ENCODE measurements around the gene KRT75.

Gene KRT75

DNA sequence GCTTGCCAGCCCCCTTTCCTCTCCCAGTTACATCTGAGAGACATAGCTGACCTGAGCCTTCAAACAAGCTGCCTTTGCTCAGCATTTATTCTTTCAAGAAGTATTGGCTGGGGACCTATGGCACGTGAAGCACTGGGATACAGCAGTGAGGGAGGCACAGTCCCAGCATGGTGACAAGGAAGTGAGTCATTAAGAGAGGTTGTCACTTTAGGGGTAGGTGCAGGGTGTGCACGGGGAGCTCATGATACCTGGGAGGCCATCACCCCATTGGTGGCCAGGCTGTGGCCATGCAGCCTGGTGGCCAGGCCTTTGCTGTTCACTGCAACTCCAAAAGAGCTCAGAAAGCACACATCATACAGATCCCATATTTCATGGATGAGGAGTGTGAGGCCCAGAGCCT is 5.7 kb upstream of the KRT75 start:
- no peak for DNase-seq (ENCODE audit: low read depth)

DNA sequence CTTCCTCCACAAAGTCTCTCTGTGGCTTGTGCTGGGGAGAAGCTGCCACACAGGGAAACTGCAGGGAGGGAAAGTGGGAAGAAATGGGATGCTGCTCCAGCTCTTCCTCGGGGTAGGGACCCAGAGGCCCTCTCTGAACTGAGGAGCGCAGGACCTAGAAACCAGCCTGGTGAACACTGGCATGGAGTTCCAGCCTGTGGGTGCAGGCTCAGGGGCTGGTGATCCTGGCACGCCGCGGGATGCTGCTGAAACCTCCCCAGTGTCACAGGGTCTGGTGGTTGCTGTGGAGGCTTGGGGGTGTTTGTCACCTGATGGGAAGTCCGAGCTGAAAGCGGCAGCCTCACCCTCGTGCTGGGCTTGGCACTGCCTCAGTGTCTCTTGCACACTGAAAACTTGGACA is 5.2 kb upstream of the KRT75 start:
- DNase-seq (ENCODE audit: low read depth), result no peak

DNA sequence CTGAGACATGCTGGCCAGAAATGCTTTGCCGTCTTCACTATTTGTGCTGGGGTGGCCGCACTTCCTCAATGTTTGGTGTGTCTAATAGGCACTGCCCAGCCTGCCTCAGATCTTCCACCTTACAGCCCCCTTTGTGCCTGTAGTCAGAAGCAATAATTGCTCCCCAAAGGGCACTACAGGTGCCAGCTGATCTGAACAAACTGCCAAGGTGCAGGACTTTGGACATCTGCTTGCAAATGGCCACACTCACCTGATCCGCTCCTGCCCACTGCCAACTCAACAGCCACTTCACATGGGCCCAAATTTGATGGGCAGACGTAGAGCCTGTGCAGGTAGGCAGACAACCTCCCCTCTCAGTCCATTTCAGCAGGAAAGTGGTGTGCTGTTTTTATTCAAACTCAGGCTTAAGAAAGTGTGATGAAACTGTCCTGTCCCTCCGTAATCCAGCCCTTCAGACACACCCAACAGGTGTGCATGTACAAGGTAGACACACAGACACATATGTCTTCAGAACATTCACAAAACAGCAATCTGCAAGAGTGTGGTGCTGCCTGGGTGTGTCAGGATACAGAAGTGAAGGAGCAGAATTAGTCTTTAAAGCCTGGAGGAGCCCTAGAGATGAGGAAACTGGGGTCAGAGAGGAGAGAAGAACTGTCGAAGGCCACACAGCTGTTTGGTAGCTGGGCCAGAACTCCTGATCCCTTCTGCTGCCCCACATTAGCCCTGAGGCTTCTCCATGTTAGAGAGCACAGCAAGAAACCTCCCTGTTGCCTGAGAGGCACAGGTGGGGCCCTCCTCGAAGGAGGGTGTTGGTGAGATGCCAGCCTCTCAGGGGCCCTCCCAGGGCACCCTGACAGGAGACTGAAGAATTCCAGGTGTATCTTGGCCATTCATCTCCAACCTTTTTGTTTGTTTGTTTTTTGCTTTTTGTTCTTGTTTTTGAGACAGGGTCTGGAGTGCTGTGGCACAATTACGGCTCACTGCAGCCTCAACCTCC is 4.4 kb upstream of the KRT75 start:
- no peak for DNase-seq (ENCODE audit: low read depth)

DNA sequence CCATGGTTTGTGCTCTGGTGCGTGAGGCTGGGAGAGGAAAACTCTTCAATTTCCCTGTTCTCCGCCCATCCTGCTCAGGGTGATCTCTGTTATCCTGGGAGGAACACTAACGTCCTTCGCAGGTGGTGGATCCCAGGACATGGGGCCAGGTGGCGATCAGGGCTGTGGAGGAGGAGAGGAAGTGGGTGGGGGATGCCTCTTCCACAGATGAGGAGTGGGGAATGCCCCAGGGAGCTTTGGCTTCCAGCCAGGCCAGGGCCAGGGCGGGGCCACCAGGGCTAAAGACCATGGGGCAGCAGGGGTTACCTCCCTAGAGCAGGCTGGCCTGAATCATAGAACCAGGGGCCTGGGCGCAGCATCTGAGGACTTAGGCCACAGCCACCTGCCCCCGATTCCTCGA is 3.3 kb upstream of the KRT75 start:
- DNase-seq (ENCODE audit: low read depth), result no peak

DNA sequence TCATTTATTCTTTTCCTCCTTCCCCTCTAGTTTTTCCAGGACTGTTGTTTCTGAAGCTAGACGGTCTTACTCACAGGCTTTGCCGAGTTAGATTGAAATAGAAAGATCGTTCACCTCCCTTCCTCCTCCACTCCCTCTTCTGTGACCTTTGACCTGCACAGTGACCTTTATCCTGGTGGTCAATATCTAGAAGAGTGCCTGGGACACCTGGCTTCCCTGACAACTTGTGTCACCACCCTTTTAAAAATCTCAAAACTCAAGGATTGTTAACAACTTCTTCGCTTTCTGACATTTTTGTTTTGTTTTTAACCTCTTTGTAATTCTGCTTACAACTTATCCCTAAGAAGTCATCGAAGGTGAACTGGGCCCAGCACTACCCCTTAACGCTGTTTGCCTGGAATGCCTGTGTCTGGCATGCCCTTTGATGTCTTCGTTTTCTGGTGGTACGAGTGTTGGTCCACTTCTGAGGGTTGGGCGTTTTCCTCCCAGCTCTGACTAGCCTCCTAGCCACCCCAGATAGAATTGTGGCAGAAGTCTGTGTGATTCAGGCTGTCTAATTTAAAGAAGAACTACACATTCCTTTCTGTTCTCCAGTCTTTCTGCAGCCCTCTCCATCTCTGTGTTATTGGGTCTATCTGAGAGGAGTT is 2.8 kb upstream of the KRT75 start:
- DNase-seq (ENCODE audit: low read depth), result no peak

DNA sequence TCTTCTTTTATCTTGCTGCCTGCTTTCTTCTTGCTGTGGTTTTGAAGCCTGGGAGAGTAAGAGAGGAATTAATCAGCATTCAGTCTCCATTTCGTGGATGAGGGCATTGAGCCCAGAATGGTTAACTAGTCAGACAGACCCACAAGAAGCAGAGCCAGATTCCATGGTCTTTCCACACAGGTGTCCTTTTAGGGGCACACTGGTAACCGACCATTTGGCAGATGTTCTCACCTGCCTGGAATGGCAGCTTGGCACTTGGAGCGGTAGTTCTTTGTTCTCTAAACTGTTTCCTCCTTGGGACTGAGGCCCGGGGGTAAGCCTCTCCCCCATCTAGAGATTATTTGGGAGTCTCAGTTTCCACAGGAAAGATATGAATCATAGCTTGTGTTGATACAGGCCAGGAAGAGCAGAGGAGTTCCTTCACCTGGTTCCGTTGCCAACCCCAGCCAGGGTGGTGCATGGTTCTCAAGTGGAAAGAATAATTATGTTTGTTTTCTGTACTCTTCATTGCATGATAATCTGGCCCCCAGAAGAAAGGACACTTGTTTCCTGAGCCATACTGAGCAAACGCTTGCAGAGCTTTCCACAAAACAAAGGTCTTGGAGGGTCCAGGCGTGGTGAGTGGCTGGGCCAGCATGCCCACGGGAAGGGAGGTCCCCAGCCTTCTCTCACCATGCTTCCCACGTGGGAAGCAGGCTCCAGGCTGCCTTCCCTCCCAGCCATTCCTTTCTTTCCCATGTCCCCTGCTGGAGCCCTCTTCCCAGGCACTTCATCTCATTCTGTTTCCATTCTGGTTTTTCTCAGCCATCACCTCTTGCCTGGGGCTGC is 2.0 kb upstream of the KRT75 start:
- no peak for DNase-seq (ENCODE audit: low read depth)

DNA sequence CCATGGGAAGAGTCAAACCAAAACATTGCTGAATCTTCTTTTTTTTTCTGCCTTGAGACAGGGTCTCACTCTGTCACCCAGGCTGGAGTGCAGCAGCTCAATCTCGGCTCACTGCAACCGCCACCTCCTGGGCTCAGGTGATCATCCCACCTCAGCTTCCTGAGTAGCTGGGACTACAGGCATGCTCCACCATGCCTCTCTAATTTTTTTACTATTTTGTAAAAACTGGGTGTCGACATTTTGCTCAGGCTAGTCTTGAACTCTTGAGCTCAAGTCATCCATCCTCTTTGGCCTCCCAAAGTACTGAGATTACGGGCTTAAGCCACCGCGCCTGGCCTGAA is 1.5 kb upstream of the KRT75 start:
- no peak for DNase-seq (ENCODE audit: low read depth)

DNA sequence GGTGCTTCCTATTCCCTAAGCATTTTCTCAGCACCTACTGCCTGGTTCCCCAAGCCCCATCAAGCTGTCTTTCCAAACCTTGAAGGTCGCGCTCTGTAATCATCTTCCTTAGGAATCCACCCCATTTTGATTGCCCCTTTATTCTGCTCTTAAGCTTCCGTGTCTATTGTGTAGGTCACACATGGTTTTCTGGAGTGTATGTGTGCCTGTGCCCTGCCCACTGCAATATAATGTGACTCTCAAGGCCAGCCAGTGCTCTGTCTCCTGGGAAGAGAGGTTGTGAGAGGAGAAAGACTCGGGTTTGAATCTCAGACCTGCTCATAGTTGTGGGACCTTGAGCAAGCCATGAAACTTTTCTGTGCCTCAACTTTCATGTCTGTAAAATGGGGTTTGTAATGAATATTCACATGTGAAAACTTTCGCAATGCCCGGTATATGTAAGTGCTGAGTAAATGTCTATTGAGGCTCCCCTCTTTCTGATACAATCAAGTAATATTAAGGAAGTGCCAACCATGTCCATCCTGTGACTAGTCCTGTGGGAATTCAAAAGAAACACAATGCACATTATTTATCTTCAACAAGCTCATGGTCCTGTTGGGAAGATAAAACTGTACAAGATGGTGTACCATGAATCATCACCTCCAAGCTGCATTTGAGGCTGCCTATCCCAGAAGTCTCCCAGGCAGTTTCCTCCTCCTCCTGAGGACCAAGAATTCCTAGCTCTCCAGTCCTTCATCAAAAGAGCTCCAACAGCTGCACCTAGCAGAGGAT is 774 bp upstream of the KRT75 start:
- peak; percentile 67 for DNase-seq (ENCODE audit: low read depth)

DNA sequence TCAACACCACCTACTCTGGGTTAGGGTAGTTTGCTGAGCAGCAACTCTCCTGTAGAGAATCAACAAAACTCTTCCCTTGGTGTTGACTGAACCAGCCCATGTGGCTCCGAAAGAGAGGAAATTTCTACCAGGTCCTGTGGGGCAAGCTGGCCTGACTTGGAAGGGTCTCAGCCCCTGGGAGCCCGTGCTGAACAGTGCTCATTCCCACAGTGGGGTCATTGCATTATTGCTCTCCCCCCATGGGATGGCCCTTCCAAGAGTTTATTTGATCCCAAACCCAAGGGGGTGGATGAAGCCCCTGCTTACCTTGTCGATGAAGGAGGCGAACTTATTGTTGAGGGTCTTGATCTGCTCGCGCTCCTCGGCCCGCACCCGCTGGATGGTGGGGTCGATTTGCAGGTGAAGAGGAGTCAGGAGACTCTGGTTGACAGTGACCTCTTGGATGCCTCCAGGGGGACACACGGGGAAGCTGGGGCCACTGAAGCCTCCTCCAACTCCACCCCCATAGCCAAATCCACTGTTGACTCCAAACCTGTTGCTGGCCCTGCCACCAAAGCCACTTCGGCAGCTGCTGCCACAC is 580 bp downstream of the KRT75 start:
- no peak for DNase-seq (ENCODE audit: low read depth)

DNA sequence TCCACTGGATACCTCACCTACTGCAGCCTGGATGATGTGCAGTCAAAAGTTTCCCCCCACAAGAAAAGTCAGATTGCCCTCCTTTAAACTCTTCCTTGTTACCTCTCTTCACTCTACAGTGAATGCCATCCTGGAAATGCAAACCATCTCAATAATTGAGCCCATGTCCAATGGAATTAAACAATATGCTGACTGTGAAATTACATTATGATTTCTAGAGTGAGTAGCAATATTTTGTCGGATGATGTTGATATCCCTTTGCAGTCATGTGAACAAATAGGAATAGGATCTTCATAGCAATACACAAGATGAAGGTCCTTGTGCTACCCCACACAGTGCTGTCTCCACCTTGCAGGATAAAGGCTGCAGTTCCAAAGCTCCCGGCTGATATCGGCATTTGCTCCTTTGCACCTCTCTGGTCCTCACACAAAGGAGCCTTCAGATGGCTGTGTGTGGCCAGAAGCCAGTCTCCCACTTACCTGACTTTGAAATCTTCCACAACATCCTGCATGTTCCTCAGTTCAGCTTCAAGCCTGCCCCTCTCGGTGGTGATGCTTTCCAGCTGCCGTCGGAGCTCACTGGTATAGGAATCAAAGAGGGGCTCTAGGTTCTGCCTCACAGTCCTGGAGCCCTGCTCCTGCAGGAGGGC is 1.5 kb downstream of the KRT75 start:
- no peak for DNase-seq (ENCODE audit: low read depth)

DNA sequence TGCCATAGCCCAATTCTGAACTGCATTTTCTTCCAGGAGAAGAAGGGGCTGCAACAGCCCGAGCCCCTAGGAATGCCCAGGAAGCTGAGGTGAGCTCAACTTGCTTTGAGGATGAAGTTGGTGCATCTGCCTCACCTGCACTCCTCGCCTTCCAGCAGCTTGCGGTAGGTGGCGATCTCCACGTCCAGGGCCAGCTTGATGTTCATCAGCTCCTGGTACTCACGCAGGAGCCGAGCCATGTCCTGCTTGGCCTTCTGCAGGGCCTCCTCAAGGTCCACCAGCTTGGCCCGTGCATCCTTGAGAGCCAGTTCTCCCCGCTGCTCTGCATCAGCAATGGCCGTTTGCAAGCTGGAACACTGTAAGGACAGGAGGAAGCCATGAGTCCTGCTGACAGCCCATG is 6.0 kb downstream of the KRT75 start:
- DNase-seq (ENCODE audit: low read depth), result no peak

DNA sequence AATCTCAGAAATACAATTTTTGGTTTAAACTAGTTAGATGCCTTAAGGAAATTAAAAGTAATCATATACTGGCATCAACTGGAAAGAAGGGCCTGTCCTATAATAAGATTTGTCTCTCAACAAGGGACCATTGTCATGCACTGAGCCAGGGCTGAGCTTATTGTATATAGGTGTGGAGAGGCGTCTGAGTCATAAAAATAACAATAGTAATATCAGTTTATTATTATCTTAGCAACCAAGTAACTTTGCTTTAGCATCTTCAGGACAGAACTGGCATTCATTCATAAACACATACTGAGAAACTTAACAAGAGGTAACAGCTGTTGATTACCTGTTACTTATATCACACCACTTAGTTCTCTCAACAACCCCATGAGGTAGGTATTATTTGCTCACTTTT is 7.1 kb downstream of the KRT75 start:
- DNase-seq (ENCODE audit: low read depth), result no peak

DNA sequence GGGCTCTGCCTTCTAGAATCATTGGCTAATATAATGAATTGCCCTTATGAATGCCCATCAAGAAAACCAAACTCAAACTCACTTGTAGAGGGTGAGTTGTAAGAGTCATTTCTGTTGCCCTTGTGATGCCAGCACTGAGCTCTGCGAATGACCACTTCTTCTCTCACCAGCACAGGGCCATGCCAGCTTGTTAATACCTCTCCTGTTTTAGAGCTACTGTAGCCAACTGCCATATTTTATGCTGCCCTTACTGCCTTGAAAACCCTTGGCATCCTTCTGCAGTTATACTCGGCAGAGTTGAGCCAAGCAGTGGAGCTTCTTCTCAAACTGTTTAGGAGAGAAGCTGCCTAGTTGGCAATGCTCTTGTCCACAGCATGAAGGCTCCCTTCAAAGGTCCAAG is 8.1 kb downstream of the KRT75 start:
- no peak for DNase-seq (ENCODE audit: low read depth)

DNA sequence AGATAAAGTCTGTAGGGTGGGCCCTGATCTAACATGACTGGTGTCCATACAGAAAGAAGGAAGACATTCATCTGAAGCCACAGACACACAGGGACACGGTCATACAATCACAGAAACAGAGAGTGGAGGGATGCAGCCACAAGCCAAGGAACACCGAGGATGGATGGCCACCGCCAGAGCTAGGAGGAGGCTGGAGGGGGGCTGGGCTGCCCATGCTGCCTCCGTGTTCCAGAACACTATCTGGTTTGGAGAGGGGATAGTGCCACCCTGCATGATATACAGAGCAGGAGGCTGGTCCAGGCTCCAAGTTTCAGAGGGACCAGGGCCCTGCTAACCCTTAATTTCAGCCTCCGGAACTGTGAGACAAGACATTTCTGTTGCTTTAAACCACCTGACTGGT is 8.7 kb downstream of the KRT75 start:
- no peak for DNase-seq (ENCODE audit: low read depth)

DNA sequence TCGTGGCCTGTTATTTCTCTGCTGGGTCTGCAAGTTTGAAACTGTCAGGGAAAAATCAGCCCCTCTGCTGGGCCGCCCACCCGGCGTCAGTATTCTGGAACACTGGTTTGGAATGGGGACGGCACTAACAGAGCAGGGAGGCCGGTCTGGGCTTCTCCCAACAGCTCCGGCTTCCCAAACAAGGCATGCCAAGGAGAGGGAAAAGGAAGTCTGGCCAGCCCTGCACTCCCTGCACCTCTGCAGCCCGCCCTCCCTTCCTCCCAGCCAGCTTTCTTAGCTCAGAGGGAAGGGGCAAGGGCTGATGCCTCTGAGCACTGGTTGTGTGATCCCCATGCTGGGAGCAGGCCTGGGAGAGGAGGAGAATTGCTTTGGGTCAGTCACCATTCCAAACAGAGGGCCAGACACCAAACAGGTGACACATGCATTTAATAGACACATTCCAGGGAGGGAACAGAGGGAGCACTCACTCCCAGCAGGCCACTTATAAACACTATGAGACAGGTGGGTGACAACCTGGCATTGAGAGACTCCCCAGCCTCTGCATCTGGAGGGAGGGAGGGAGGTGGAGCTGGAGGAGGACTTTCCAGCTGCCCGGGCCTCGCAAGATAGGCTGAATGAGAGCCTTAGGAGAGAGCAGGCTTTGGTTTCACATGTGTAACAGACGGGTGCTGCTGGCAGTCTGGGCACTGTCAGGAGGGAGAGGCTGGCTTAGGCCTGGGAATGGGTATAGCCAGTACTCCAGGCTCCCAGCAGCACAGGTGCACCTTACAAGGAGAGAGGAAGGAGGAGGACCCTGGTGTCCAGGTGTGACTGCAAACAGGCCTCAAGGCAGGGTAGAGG is 10.3 kb downstream of the KRT75 start:
- DNase-seq (ENCODE audit: low read depth), result no peak

DNA sequence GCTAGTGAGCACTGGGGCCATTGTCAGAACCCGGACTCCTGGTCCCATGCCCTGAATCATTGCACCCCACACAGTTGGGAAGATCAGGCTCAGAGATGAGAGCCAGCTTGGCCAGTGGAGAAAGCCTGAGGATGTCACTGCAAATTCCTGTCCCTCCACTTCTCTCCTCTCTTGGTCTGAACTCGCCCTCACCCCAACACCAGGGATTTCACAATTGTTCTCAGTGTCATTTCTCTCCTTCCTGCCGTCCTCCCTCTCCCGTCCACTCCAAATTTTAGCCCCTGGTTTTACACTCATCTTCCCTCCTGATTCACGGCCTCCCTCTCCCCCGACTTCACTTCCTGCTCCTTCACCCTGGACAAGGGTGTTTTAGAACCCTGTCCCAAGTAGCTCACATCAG is 11.1 kb downstream of the KRT75 start:
- DNase-seq (ENCODE audit: low read depth), result no peak

DNA sequence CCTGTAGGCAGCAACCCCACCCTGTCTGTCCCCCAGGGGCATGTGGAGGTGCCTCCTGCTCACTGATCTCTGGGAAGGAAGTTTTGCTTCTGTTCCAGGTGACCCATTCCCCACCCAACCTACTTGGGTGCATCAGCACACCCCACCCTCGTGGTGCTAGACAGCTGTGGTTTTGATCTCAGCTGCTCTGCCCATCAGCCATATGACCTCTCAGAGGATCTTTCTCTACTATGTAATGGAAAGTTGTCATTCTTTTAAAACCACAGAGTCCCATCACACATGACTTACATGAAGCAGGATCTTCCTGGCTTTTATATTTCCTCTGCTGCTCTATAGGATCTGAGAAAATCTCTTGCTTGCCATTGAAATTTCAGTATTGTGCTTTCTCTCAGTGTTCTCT is 14.5 kb downstream of the KRT75 start:
- no peak for DNase-seq (ENCODE audit: low read depth)

DNA sequence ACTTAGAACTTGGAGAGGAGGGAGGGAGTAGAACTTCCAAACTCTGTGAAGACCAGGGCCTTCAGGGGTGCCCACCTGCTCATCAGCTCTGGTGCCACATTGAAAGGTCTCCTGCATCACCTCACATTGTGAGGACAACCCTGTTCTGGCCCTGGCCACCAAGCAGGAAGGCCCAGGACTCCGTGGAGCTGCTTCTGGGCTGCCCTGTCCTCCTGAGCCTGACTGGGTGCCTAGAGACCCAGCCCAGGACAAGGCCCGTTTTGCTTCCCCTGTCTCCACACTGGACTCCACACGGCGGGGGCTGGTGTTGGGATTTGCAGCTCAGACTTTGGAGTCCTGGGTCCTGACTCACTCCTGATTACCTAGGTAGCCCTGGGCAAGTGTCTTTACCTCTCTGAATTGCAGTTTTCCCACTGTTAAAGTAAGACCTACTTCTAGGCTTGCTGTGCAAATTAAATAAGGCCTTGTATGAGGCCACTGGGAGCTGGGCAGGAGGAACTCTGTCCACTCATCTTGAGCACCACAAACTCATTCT is 15.5 kb downstream of the KRT75 start:
- no peak for DNase-seq (ENCODE audit: low read depth)

DNA sequence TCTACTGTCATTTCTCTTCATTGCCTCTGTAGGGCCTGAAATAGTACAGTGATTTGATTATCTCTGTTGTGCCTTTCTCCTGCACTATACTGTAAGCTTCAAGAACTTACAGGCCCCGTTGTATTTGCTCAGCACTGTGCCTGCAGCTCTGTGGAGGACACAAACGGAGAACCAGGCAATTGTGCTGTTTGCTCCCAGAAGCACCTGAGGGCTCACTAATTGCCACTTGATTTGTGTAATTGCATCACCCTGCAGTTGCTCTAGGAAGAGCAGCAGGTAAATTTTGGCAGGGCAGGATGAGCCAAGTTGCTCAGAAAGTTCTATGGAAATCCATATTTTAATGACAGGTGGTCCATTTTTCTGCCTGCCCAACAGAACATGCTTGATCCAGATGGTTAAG is 16.4 kb downstream of the KRT75 start:
- no peak for DNase-seq (ENCODE audit: low read depth)

DNA sequence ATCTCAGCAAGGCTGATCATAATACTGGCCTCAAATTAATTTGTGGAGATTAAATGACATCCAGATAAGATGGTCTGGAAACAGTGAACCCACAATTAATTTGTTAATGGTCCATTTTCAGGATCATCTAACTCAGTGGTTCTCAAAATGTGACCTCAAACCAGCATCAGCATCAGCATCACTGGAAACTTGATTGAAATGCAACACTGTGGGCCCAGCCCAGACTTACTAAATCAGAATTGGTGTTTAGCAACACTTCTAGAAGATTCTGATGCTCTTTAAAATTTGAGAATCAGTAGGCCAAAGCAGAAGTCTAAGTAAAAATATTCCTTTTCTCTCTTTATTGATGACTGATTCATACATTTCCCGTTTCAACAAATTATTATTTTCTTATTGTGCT is 17.4 kb downstream of the KRT75 start:
- DNase-seq (ENCODE audit: low read depth), result no peak

Measured in ELR (cell line).